DMS 273 treated with DMSO at 0.1 percent for 48 hours (cell line): ENCODE measurements around the gene SPEF2.

ENCODE experiments used
- DNase-seq: peaks from one replicate; lab custom pipeline; 2025; lab: John Stamatoyannopoulos, UW

SPEF2 gene

GRCh38 chr5:35617435-35618303 is at the start of gene SPEF2:
Gene SPEF2 (plus strand): TSS chr5:35617863. CDS start chr5:35617998, 135 bp downstream.
- DNase-seq, result peak; percentile 84

- no peak for DNase-seq
These were observed 42.1 kb upstream of the SPEF2 start for GRCh38 chr5:35575578-35575977.

- no peak for DNase-seq
These were observed 30.2 kb upstream of the SPEF2 start for GRCh38 chr5:35587419-35587818.

- DNase-seq, result no peak
These were observed 24.3 kb upstream of the SPEF2 start for GRCh38 chr5:35593338-35593737.

- DNase-seq, result peak; percentile 1
These were observed 18.8 kb upstream of the SPEF2 start for GRCh38 chr5:35598707-35599370.

- DNase-seq, result no peak
These were observed 17.1 kb upstream of the SPEF2 start for GRCh38 chr5:35600591-35600990.

GRCh38 chr5:35608881-35609779 is 8.5 kb upstream of the SPEF2 start:
- DNase-seq, result no peak

GRCh38 chr5:35617060-35617434 is 616 bp upstream of the SPEF2 start:
- no peak for DNase-seq

GRCh38 chr5:35618304-35618636 is 607 bp downstream of the SPEF2 start:
- DNase-seq, result no peak

- DNase-seq, result no peak
These were observed 1.1 kb downstream of the SPEF2 start for GRCh38 chr5:35618781-35619180.

GRCh38 chr5:35622974-35623373 is 5.3 kb downstream of the SPEF2 start:
- no peak for DNase-seq

GRCh38 chr5:35623991-35624390 is 6.3 kb downstream of the SPEF2 start:
- no peak for DNase-seq

- no peak for DNase-seq
These were observed 8.4 kb downstream of the SPEF2 start for GRCh38 chr5:35626108-35626507.

- no peak for DNase-seq
These were observed 8.9 kb downstream of the SPEF2 start for GRCh38 chr5:35626553-35626952.

GRCh38 chr5:35634326-35634725 is 16.7 kb downstream of the SPEF2 start:
- DNase-seq, result no peak

GRCh38 chr5:35640623-35641022 is 23.0 kb downstream of the SPEF2 start:
- no peak for DNase-seq

GRCh38 chr5:35644543-35644942 is 26.9 kb downstream of the SPEF2 start:
- DNase-seq, result no peak

GRCh38 chr5:35647128-35647527 is 29.5 kb downstream of the SPEF2 start:
- DNase-seq, result no peak

GRCh38 chr5:35647712-35648111 is 30.0 kb downstream of the SPEF2 start:
- DNase-seq, result no peak

GRCh38 chr5:35651002-35651756 is 33.5 kb downstream of the SPEF2 start:
- no peak for DNase-seq

GRCh38 chr5:35656721-35657120 is 39.1 kb downstream of the SPEF2 start:
- DNase-seq, result no peak

GRCh38 chr5:35657877-35658276 is 40.2 kb downstream of the SPEF2 start:
- no peak for DNase-seq
